GM11168 (cell line): ENCODE measurements around the gene MSANTD2.

Experiments used
- in situ Hi-C: fragments of 300-500 bp; cut with MboI; formaldehyde crosslinking; loops from one replicate; pipeline ENCODE4 v1.12.0; 2022; ENCODE audit warnings: low sequenced_read_pairs; ENCODE audit not compliant: unreplicated experiment

MSANTD2 gene

GRCh38 chr11:124823512-124824376 is 23.5 kb upstream of the MSANTD2 start:
- in situ Hi-C loops, result no loop called here

DNA sequence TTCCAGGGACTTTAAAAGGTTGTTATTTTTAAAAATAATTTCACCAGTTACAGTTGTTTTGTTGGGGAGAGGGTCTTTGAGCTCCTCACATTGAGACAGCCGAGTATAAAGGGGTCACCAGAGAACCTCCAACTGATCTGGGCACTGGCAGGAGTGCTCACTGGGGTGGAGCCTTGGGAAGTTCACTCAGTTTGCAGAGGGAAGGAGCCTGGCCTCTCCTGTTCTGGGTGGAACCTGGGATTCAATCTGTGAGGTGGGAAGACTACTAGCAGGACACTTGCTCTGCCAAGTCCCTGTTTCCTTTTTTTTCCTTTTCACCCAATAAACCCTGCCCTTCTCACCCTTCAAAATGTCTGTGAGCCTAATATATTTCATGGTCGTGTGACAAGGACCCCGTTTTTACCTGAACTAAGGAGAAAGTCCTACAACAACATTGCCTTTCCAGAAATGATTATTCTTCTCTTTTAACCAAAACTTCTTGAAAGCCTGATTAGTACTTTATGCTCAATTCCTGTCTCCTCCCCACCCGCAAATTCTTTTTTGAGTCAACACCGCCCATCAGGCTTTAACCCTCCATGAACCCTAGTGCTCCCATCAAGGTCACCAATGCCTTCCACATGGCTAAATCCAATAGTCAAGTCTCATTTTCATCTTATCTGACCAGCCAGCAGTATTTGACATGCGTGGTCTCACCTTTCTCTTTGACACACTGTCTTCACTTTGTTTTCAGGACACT is 22.0 kb upstream of the MSANTD2 start:
- in situ Hi-C loops, result no loop called here

- in situ Hi-C loops, result no loop called here
Measured at GRCh38 chr11:124817036-124817435, 16.8 kb upstream of the MSANTD2 start.

DNA sequence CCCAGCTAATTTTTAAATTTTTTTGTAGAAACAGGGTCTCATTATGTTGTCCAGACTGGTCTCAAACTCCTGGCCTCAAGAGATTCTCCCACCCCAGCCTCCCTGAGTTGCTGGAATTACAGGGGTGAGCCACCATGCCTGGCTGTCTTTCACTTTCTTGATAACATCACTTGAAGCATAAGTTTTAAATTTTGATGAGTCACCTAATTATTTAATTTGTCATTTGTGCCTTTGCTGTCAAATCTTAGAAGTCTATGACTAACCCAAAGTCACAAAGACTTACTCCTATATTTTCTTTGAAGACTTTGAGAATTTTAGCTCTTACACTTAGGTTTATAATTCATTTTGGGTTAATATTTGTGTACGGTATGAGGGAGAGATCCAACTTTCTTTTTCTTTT is 14.5 kb upstream of the MSANTD2 start:
- in situ Hi-C loops, result no loop called here

GRCh38 chr11:124812876-124813275 is 12.7 kb upstream of the MSANTD2 start:
- in situ Hi-C loops, result no loop called here

GRCh38 chr11:124811399-124812125 is 11.4 kb upstream of the MSANTD2 start:
- in situ Hi-C loops, result no loop called here

GRCh38 chr11:124807660-124808270 is 7.6 kb upstream of the MSANTD2 start:
- in situ Hi-C loops, result no loop called here

DNA sequence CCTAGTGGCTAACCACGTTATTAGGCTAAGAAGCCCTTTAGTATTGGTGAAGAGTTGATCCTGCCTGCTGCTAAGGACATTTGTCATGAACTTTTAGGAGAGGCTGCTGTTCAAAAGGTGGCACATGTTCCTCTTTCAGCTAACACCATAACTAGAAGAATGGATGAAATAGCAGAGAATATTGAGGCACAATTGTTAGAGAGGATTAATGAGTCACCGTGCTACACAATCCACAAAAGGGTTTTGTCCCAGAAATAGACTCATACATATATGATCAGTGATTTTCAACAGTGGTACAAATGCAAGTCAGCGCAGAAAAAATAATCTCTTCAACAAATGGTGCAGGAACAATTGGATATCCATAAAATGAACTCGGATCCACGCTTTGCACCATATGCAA is 7.0 kb upstream of the MSANTD2 start:
- in situ Hi-C loops, result no loop called here

DNA sequence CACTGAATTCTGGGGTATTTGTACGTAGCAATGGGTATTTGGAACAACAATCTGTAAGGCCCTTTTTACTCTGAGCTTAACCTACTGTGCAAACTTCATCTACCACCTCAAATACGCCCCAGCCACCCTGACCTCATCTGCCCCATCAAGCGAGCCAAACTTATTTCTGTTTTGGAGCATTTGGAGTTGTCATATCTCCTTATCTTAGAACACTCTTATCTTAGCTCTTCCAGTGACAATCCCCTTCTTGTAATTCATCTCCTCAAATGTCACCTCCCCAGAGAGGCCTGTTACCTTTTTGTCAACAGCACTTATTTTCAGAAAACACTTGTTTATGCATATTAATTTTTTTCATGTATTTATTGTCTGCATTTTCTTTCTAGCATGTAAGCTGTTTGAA is 4.7 kb upstream of the MSANTD2 start:
- in situ Hi-C loops, result no loop called here

DNA sequence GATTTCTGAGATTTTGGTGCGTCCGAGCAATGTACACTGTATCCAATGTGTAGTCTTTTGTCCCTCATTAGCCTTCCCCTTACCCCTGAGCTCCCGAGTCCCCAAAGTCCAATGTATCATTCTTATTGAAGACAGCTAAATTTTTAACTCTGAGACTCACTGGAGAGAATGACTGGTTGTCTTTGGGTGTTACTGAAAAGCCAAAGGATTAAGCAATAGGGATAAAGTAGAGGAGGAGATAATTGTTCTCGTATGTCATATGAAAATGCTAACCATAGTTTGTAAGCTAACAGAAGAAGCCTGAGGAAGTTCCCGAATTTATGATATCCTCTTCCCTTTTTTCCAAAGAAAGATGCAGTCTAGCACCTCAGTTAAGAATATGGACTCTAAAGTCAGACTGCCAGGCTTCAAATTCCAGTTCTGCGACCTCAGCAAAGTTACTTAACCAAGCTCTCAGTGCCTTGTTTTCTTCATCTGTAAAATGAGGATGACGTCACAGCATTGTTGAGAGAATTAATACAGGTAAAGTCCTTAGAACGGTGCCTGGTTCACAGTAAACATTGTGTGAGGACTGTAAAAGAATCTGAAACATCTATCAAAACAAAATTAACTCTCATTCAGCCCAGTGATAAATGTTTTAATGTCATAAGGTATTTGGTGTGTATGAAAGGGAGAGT is 1.6 kb upstream of the MSANTD2 start:
- in situ Hi-C loops, result no loop called here

- in situ Hi-C loops, result no loop called here
Measured at GRCh38 chr11:124801014-124801413, 808 bp upstream of the MSANTD2 start.

DNA sequence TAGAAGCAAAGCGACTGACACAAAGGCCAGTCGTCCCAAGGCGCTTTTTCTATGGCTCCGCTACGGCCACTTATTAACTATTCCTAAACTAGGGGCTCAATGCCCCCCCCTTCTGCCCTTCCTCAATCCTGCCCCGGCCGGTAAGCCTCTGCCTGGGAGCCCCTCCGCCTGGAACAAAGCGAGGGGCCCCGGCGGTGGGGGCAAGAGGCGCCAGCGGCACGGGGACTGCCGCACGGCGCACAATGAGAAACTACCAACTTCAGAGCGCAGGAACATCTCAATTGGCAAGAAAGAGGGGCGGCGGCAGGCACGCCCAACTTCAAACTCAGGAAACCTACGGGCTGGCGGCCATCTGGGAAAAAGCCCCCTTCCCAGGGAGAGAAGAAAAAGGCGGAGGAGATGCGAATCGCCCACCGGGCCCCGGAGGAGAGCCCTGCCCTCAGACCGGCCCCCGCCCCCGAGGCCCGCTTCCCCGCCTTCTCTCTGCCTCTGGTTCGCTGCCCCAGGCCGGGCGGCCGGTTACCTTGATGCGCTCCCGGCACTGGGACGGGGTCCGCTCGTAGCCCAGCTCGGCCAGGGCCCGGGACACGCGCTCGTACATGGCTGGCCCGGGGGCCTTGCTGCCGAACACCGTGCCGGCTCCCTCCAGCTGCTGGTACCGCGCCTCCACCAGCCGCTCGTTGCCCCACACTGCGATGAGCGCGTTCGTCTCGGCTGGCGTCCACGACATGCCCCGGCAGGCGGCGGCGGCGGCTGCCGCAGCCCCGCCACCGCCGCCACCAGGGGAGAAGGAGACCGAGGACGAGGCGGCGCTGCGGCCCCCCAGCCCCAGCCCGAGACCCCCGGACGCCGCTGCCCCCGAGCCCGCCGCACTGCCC is 619 bp downstream of the MSANTD2 start:
- in situ Hi-C loops, result no loop called here

DNA sequence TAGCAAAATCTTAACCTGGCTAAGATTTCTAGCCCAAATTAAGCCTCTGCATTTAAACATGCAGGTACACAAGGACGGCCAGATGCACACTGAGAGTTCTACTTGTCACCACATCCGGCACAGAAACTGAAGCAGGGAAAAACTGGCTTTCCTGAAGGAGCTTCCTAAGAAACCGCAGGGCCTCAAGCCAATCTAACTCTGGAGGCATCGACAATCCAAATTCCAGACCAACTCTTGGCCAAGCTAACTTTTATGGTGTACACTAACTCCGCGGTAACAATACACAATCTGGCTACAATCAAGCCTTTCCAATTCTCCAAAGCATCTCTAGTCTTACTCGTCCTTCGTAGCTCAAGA is 1.2 kb downstream of the MSANTD2 start:
- in situ Hi-C loops, result no loop called here

GRCh38 chr11:124796312-124796711 is 3.9 kb downstream of the MSANTD2 start:
- in situ Hi-C loops, result no loop called here

DNA sequence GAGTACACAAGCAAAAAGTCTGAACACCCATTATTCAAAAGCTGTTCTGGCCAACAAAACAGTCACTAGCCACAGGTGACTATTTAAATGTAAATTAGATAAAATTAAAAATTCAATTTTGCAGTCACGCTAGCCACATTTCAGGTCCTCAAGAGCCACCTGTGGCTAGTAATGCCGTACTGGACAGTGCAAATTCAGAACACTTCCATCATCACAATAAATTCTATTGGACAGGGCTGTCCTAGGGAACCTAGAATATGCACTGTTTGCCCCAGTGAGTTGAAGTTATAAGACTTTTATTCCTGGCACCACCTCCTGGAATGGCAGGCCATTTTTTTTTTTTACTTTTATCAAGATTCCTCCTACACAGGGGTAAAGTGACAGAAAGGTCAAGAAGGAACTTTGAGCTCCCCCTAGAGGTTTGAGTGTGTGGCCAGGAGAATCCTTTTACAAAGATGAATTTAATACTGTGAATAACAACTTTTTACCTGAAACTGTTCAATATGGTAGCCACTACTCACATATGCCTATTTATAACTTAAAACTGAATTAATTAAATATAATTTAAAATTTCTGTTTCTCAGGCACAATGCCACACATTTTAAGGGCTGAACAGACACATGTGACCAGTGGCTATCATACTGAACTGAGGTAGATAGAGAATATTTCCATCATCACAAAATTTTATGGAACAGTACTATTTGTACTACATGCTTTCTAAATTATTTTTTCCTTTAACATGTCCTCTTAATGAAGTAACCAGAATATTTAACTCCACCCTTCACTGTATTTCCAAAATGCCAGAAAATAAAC is 6.5 kb downstream of the MSANTD2 start:
- in situ Hi-C loops, result no loop called here

- in situ Hi-C loops, result no loop called here
Measured at GRCh38 chr11:124791626-124792341, 8.4 kb downstream of the MSANTD2 start.

DNA sequence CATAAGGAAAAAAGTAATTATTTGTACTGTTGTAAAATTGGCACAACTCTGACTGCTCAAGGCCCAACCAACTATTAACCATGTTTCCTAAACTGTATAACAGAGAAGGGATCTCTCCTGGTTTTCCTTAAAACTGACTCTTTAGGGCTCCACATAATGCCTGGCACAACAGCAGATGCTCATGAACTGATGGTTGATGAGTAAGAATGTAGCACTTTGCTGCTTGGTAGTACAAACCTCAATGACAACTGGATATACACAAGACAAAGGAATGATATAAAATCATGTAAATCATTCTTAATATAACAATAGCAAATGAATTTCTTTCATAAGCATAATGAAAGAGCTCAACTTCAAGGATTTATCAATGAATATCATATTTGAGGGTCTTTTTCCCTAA is 11.7 kb downstream of the MSANTD2 start:
- in situ Hi-C loops, result no loop called here

- in situ Hi-C loops, result no loop called here
Measured at GRCh38 chr11:124784051-124784450, 16.2 kb downstream of the MSANTD2 start.
